ENCODE results near the gene RPS6KA1.

GRCh38 chr1:26493267-26493666 lies 36.3 kb upstream of the RPS6KA1 start:
- TF ChIP-seq CTCF (IDR thresholded peaks at IDR 0.05), result no peak
- no peak for TF ChIP-seq POLR2A (IDR thresholded peaks at IDR 0.05)
- no peak for TF ChIP-seq EP300 (IDR thresholded peaks at IDR 0.05)
- TF ChIP-seq POLR2AphosphoS5 (IDR thresholded peaks at IDR 0.05), result no peak

Data from upper lobe of left lung (tissue), 4 donors.